ENCODE results near the gene NLGN1. TPM values are rescaled to one million over a fixed set of nuclear protein-coding genes. Genes with fewer than 3 reads are reported as not detected.

The NLGN1 gene
- polyA plus RNA-seq, 6 donors from 2014 or later, result not detected

GRCh38 chr3:173639098-173639497, 241.6 kb downstream of the NLGN1 start:
- DNase-seq (no peak), ATAC-seq (ENCODE audit: low read depth in 2 of 2) (no peak)
- peaks cover 0 to 2% (median 0%) of the 10 kb centered on the region in 7 donors for H3K9me3 Mint-ChIP-seq
- no peak overlapping the region for H3K27ac Mint-ChIP-seq
- no peaks in the 10 kb centered on the region for H3K27me3 Mint-ChIP-seq
- no peaks in the 10 kb centered on the region for H3K4me1 Mint-ChIP-seq
- H3K36me3 Mint-ChIP-seq, result no peaks in the 10 kb centered on the region
- H3K4me3 Mint-ChIP-seq, result no peak overlapping the region

GRCh38 chr3:173641696-173642095, 244.2 kb downstream of the NLGN1 start:
- no peak overlapping the region for H3K4me3 Mint-ChIP-seq
- H3K27me3 Mint-ChIP-seq, result no peaks in the 10 kb centered on the region
- ATAC-seq (ENCODE audit: low read depth in 2 of 2) (no peak), DNase-seq (no peak)
- H3K4me1 Mint-ChIP-seq, result no peaks in the 10 kb centered on the region
- H3K36me3 Mint-ChIP-seq, result no peaks in the 10 kb centered on the region
- H3K27ac Mint-ChIP-seq, result no peak overlapping the region
- peaks cover 0 to 3% (median 2%) of the 10 kb centered on the region in 7 donors for H3K9me3 Mint-ChIP-seq

- Mint-ChIP-seq H3K4me1 (no peaks in the 10 kb centered on the region), H3K4me3 (no peak overlapping the region), H3K27me3 (no peaks in the 10 kb centered on the region), H3K9me3 (peaks cover 0 to 3% (median 2%) of the 10 kb centered on the region in 7 donors), H3K36me3 (no peaks in the 10 kb centered on the region), H3K27ac (no peak overlapping the region)
- ATAC-seq (ENCODE audit: low read depth in 2 of 2) (no peak), DNase-seq (no peak)
Observed at GRCh38 chr3:173644086-173645082, 246.8 kb downstream of the NLGN1 start.

GRCh38 chr3:173650596-173650995, 253.1 kb downstream of the NLGN1 start:
- H3K27ac Mint-ChIP-seq, result no peak overlapping the region
- no peaks in the 10 kb centered on the region for H3K4me1 Mint-ChIP-seq
- no peaks in the 10 kb centered on the region for H3K27me3 Mint-ChIP-seq
- no peak for ATAC-seq (ENCODE audit: low read depth in 2 of 2)
- no peak overlapping the region for H3K4me3 Mint-ChIP-seq
- DNase-seq, result no peak
- H3K9me3 Mint-ChIP-seq, result peaks cover 0 to 5% (median 1%) of the 10 kb centered on the region in 7 donors
- no peaks in the 10 kb centered on the region for H3K36me3 Mint-ChIP-seq

GRCh38 chr3:173652093-173652492, 254.5 kb downstream of the NLGN1 start:
- ATAC-seq (ENCODE audit: low read depth in 2 of 2) (no peak), DNase-seq (no peak)
- peak overlapping the region in 1 of 6 donors; percentile 1 for H3K27ac Mint-ChIP-seq
- H3K4me1 Mint-ChIP-seq, result no peaks in the 10 kb centered on the region
- H3K27me3 Mint-ChIP-seq, result no peaks in the 10 kb centered on the region
- no peaks in the 10 kb centered on the region for H3K36me3 Mint-ChIP-seq
- peaks cover 0 to 4% (median 0%) of the 10 kb centered on the region in 7 donors for H3K9me3 Mint-ChIP-seq
- H3K4me3 Mint-ChIP-seq, result no peak overlapping the region

GRCh38 chr3:173653781-173654180, 256.2 kb downstream of the NLGN1 start:
- Mint-ChIP-seq H3K27ac (no peak overlapping the region), H3K4me1 (no peaks in the 10 kb centered on the region), H3K27me3 (no peaks in the 10 kb centered on the region), H3K4me3 (no peak overlapping the region), H3K36me3 (no peaks in the 10 kb centered on the region), H3K9me3 (peaks cover 0 to 4% (median 2%) of the 10 kb centered on the region in 7 donors)
- DNase-seq, result no peak
- no peak for ATAC-seq (ENCODE audit: low read depth in 2 of 2)

- Mint-ChIP-seq H3K4me3 (no peak overlapping the region), H3K27ac (no peak overlapping the region), H3K36me3 (no peaks in the 10 kb centered on the region), H3K4me1 (no peaks in the 10 kb centered on the region), H3K27me3 (no peaks in the 10 kb centered on the region), H3K9me3 (peaks cover 0 to 5% (median 0%) of the 10 kb centered on the region in 7 donors)
- ATAC-seq (ENCODE audit: low read depth in 2 of 2) (no peak), DNase-seq (no peak)
Observed at GRCh38 chr3:173659972-173660371, 262.4 kb downstream of the NLGN1 start.

- peaks cover 0 to 5% (median 0%) of the 10 kb centered on the region in 7 donors for H3K9me3 Mint-ChIP-seq
- DNase-seq (no peak), ATAC-seq (ENCODE audit: low read depth in 2 of 2) (no peak)
- no peak overlapping the region for H3K27ac Mint-ChIP-seq
- no peaks in the 10 kb centered on the region for H3K36me3 Mint-ChIP-seq
- H3K4me3 Mint-ChIP-seq, result no peak overlapping the region
- H3K4me1 Mint-ChIP-seq, result no peaks in the 10 kb centered on the region
- H3K27me3 Mint-ChIP-seq, result no peaks in the 10 kb centered on the region
Observed at GRCh38 chr3:173660645-173661299, 263.2 kb downstream of the NLGN1 start.

- H3K9me3 Mint-ChIP-seq, result peaks cover 0 to 4% (median 0%) of the 10 kb centered on the region in 7 donors
- ATAC-seq (ENCODE audit: low read depth in 2 of 2), result no peak
- no peak overlapping the region for H3K4me3 Mint-ChIP-seq
- no peaks in the 10 kb centered on the region for H3K4me1 Mint-ChIP-seq
- DNase-seq, result no peak
- no peaks in the 10 kb centered on the region for H3K36me3 Mint-ChIP-seq
- no peaks in the 10 kb centered on the region for H3K27me3 Mint-ChIP-seq
- no peak overlapping the region for H3K27ac Mint-ChIP-seq
Observed at GRCh38 chr3:173663696-173664111, 266.2 kb downstream of the NLGN1 start.

GRCh38 chr3:173676094-173676493, 278.6 kb downstream of the NLGN1 start:
- Mint-ChIP-seq H3K27ac (no peak overlapping the region), H3K4me3 (no peak overlapping the region), H3K4me1 (no peaks in the 10 kb centered on the region), H3K27me3 (no peaks in the 10 kb centered on the region), H3K9me3 (peaks cover 0 to 4% (median 0%) of the 10 kb centered on the region in 7 donors), H3K36me3 (no peaks in the 10 kb centered on the region)
- no peak for ATAC-seq (ENCODE audit: low read depth in 2 of 2)
- no peak for DNase-seq

- Mint-ChIP-seq H3K27ac (peak overlapping the region in 1 of 6 donors; percentile 44), H3K9me3 (peaks cover 0 to 1% (median 0%) of the 10 kb centered on the region in 7 donors), H3K4me1 (no peaks in the 10 kb centered on the region), H3K4me3 (no peak overlapping the region), H3K27me3 (no peaks in the 10 kb centered on the region), H3K36me3 (no peaks in the 10 kb centered on the region)
- no peak for DNase-seq
- no peak for ATAC-seq (ENCODE audit: low read depth in 2 of 2)
Observed at GRCh38 chr3:173681188-173681678, 283.7 kb downstream of the NLGN1 start.

- no peak overlapping the region for H3K4me3 Mint-ChIP-seq
- ATAC-seq (ENCODE audit: low read depth in 2 of 2) (no peak), DNase-seq (no peak)
- H3K27me3 Mint-ChIP-seq, result no peaks in the 10 kb centered on the region
- H3K27ac Mint-ChIP-seq, result no peak overlapping the region
- no peaks in the 10 kb centered on the region for H3K36me3 Mint-ChIP-seq
- H3K9me3 Mint-ChIP-seq, result peaks cover 0 to 7% (median 0%) of the 10 kb centered on the region in 7 donors
- H3K4me1 Mint-ChIP-seq, result no peaks in the 10 kb centered on the region
Observed at GRCh38 chr3:173685456-173685855, 287.9 kb downstream of the NLGN1 start.

GRCh38 chr3:173688216-173688842, 290.8 kb downstream of the NLGN1 start:
- ATAC-seq (ENCODE audit: low read depth in 2 of 2), result no peak
- Mint-ChIP-seq H3K36me3 (no peaks in the 10 kb centered on the region), H3K27me3 (no peaks in the 10 kb centered on the region)

More at GRCh38 chr3:173688216-173688842, 290.8 kb downstream of the NLGN1 start:
- DNase-seq, result no peak
- no peak overlapping the region for H3K27ac Mint-ChIP-seq
- no peak overlapping the region for H3K4me3 Mint-ChIP-seq
- no peaks in the 10 kb centered on the region for H3K4me1 Mint-ChIP-seq
- H3K9me3 Mint-ChIP-seq, result peaks cover 0 to 6% (median 0%) of the 10 kb centered on the region in 7 donors
